Measurements from ENCODE around the gene GRHPR. TPM values are rescaled to one million over a fixed set of nuclear protein-coding genes. Genes with fewer than 3 reads are reported as not detected.
A peak's percentile ranks its signal among the peaks of the same experiment; 100 is the strongest.

The GRHPR gene
- total RNA-seq, 1 experiment from 2014 or later: 80.7 TPM

GRCh38 chr9:37485389-37486255 is 63.1 kb downstream of the GRHPR start, which contains the start of gene POLR1E (continued):
- TF ChIP-seq, protein P1, sequence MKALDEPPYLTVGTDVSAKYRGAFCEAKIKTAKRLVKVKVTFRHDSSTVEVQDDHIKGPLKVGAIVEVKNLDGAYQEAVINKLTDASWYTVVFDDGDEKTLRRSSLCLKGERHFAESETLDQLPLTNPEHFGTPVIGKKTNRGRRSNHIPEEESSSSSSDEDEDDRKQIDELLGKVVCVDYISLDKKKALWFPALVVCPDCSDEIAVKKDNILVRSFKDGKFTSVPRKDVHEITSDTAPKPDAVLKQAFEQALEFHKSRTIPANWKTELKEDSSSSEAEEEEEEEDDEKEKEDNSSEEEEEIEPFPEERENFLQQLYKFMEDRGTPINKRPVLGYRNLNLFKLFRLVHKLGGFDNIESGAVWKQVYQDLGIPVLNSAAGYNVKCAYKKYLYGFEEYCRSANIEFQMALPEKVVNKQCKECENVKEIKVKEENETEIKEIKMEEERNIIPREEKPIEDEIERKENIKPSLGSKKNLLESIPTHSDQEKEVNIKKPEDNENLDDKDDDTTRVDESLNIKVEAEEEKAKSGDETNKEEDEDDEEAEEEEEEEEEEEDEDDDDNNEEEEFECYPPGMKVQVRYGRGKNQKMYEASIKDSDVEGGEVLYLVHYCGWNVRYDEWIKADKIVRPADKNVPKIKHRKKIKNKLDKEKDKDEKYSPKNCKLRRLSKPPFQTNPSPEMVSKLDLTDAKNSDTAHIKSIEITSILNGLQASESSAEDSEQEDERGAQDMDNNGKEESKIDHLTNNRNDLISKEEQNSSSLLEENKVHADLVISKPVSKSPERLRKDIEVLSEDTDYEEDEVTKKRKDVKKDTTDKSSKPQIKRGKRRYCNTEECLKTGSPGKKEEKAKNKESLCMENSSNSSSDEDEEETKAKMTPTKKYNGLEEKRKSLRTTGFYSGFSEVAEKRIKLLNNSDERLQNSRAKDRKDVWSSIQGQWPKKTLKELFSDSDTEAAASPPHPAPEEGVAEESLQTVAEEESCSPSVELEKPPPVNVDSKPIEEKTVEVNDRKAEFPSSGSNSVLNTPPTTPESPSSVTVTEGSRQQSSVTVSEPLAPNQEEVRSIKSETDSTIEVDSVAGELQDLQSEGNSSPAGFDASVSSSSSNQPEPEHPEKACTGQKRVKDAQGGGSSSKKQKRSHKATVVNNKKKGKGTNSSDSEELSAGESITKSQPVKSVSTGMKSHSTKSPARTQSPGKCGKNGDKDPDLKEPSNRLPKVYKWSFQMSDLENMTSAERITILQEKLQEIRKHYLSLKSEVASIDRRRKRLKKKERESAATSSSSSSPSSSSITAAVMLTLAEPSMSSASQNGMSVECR (CRISPR knock-in tag; IDR thresholded peaks at IDR 0.05; ENCODE audit: borderline replicate concordance): peak; percentile 48
- TF ChIP-seq CREM (CRISPR knock-in tag; IDR thresholded peaks at IDR 0.05) (peak; percentile 71; the same call in 1 of the 2 replicates), SP1 (CRISPR knock-in tag; conservative IDR thresholded peaks at IDR 0.05) (peak; percentile 100), ZNF416 (CRISPR knock-in tag; IDR thresholded peaks at IDR 0.05) (no peak), E2F5 (CRISPR knock-in tag; IDR thresholded peaks at IDR 0.05) (peak; percentile 91), MXD4 (CRISPR knock-in tag; IDR thresholded peaks at IDR 0.05; ENCODE audit: borderline replicate concordance) (no peak), CBFB (CRISPR knock-in tag; IDR thresholded peaks at IDR 0.05; ENCODE audit: low read depth) (no peak), SOX15 (CRISPR knock-in tag; IDR thresholded peaks at IDR 0.05) (no peak), NFYB (CRISPR knock-in tag; conservative IDR thresholded peaks at IDR 0.05; ENCODE audit: low read depth) (peak; percentile 68)
- TF ChIP-seq, protein P2, sequence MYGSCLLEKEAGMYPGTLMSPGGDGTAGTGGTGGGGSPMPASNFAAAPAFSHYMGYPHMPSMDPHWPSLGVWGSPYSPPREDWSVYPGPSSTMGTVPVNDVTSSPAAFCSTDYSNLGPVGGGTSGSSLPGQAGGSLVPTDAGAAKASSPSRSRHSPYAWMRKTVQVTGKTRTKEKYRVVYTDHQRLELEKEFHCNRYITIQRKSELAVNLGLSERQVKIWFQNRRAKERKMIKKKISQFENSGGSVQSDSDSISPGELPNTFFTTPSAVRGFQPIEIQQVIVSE (CRISPR knock-in tag; IDR thresholded peaks at IDR 0.05; ENCODE audit: borderline replicate concordance): no peak
- TF ChIP-seq, protein P3, sequence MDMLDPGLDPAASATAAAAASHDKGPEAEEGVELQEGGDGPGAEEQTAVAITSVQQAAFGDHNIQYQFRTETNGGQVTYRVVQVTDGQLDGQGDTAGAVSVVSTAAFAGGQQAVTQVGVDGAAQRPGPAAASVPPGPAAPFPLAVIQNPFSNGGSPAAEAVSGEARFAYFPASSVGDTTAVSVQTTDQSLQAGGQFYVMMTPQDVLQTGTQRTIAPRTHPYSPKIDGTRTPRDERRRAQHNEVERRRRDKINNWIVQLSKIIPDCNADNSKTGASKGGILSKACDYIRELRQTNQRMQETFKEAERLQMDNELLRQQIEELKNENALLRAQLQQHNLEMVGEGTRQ (CRISPR knock-in tag; IDR thresholded peaks at IDR 0.05): peak; percentile 84
- TF ChIP-seq, protein P4, sequence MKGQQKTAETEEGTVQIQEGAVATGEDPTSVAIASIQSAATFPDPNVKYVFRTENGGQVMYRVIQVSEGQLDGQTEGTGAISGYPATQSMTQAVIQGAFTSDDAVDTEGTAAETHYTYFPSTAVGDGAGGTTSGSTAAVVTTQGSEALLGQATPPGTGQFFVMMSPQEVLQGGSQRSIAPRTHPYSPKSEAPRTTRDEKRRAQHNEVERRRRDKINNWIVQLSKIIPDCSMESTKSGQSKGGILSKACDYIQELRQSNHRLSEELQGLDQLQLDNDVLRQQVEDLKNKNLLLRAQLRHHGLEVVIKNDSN (CRISPR knock-in tag; IDR thresholded peaks at IDR 0.05): peak; percentile 82

GRCh38 chr9:37486256-37486615 is 63.7 kb downstream of the GRHPR start:
- peaks cover 21% of the 10 kb centered on the region for H3K36me3 Mint-ChIP-seq
- H3K9me3 Mint-ChIP-seq: no peaks in the 10 kb centered on the region
- ATAC-seq: no peak
- H3K4me1 Mint-ChIP-seq: peaks cover 25% of the 10 kb centered on the region
- peak overlapping the region; percentile 93 for H3K4me3 Mint-ChIP-seq
- CTCF ChIA-PET: interaction anchor here (1.0 to 1.5 kb wide), 4 partner anchors 25 to 108 kb away, joined by 4 to 6 read pairs (median 4); partner anchors contain the start of gene TOMM5
- POLR2A ChIA-PET: interaction anchor here (1.3 kb wide), 1 partner anchor 25 kb away, joined by 3 read pairs; no protein-coding TSS in a partner anchor
- DNase-seq (ENCODE audit: low spot score): no peak
- H3K27me3 Mint-ChIP-seq (ENCODE audit: low read depth): no peaks in the 10 kb centered on the region
- peak overlapping the region; percentile 88; the same call in 1 of the 2 replicates for H3K27ac Mint-ChIP-seq
- TF ChIP-seq JAZF1 (CRISPR knock-in tag; IDR thresholded peaks at IDR 0.05) (no peak), MXD4 (CRISPR knock-in tag; IDR thresholded peaks at IDR 0.05; ENCODE audit: borderline replicate concordance) (no peak), HMGXB4 (CRISPR knock-in tag; IDR thresholded peaks at IDR 0.05) (no peak), PRDM15 (CRISPR knock-in tag; IDR thresholded peaks at IDR 0.05) (no peak)
- TF ChIP-seq, protein P5, sequence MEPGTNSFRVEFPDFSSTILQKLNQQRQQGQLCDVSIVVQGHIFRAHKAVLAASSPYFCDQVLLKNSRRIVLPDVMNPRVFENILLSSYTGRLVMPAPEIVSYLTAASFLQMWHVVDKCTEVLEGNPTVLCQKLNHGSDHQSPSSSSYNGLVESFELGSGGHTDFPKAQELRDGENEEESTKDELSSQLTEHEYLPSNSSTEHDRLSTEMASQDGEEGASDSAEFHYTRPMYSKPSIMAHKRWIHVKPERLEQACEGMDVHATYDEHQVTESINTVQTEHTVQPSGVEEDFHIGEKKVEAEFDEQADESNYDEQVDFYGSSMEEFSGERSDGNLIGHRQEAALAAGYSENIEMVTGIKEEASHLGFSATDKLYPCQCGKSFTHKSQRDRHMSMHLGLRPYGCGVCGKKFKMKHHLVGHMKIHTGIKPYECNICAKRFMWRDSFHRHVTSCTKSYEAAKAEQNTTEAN (CRISPR knock-in tag; IDR thresholded peaks at IDR 0.05): no peak

Data from WTC11 (cell line).